ENCODE data around the gene INSYN1.

DNA sequence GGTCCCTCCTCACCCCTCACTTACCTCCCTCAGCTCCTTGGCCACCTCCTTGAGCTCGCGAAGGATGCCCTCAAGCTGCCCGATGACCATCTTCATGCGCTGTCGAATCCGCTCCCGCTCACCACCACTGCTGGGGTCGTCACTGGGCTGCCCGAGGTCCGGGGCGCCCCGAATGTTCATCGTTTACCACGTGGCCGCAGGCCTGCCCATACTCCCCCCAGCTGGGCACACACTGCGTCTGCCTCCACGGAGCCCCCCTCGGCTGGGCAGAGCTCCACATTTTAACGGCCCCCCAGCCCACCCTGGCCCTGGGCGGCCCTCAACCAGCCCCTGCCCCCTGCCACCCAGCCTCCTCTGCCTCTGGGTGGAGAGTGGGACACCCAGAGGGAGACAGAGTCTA, 2.2 kb downstream of the INSYN1 start:
- TF ChIP-seq ZNF530 (CRISPR knock-in tag; IDR thresholded peaks at IDR 0.05; ENCODE audit: low read depth), result no peak
- TF ChIP-seq, protein P1, sequence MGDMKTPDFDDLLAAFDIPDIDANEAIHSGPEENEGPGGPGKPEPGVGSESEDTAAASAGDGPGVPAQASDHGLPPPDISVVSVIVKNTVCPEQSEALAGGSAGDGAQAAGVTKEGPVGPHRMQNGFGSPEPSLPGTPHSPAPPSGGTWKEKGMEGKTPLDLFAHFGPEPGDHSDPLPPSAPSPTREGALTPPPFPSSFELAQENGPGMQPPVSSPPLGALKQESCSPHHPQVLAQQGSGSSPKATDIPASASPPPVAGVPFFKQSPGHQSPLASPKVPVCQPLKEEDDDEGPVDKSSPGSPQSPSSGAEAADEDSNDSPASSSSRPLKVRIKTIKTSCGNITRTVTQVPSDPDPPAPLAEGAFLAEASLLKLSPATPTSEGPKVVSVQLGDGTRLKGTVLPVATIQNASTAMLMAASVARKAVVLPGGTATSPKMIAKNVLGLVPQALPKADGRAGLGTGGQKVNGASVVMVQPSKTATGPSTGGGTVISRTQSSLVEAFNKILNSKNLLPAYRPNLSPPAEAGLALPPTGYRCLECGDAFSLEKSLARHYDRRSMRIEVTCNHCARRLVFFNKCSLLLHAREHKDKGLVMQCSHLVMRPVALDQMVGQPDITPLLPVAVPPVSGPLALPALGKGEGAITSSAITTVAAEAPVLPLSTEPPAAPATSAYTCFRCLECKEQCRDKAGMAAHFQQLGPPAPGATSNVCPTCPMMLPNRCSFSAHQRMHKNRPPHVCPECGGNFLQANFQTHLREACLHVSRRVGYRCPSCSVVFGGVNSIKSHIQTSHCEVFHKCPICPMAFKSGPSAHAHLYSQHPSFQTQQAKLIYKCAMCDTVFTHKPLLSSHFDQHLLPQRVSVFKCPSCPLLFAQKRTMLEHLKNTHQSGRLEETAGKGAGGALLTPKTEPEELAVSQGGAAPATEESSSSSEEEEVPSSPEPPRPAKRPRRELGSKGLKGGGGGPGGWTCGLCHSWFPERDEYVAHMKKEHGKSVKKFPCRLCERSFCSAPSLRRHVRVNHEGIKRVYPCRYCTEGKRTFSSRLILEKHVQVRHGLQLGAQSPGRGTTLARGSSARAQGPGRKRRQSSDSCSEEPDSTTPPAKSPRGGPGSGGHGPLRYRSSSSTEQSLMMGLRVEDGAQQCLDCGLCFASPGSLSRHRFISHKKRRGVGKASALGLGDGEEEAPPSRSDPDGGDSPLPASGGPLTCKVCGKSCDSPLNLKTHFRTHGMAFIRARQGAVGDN (CRISPR knock-in tag; IDR thresholded peaks at IDR 0.05), result no peak
- TF ChIP-seq IKZF4 (CRISPR knock-in tag; IDR thresholded peaks at IDR 0.05; ENCODE audit: borderline replicate concordance, low read depth, not compliant biosample characterization), result no peak
- TF ChIP-seq ZBTB3 (CRISPR knock-in tag; IDR thresholded peaks at IDR 0.05; ENCODE audit: borderline replicate concordance, low read depth), result no peak
- no peak for TF ChIP-seq ZBTB21 (CRISPR knock-in tag; IDR thresholded peaks at IDR 0.05)
- TF ChIP-seq ZNF549 (CRISPR knock-in tag; IDR thresholded peaks at IDR 0.05), result no peak
- TF ChIP-seq RFX5 (IDR thresholded peaks at IDR 0.05; ENCODE audit: low read depth, low read length), result no peak
- TF ChIP-seq, protein P2, sequence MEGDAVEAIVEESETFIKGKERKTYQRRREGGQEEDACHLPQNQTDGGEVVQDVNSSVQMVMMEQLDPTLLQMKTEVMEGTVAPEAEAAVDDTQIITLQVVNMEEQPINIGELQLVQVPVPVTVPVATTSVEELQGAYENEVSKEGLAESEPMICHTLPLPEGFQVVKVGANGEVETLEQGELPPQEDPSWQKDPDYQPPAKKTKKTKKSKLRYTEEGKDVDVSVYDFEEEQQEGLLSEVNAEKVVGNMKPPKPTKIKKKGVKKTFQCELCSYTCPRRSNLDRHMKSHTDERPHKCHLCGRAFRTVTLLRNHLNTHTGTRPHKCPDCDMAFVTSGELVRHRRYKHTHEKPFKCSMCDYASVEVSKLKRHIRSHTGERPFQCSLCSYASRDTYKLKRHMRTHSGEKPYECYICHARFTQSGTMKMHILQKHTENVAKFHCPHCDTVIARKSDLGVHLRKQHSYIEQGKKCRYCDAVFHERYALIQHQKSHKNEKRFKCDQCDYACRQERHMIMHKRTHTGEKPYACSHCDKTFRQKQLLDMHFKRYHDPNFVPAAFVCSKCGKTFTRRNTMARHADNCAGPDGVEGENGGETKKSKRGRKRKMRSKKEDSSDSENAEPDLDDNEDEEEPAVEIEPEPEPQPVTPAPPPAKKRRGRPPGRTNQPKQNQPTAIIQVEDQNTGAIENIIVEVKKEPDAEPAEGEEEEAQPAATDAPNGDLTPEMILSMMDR (CRISPR knock-in tag; IDR thresholded peaks at IDR 0.05), result no peak
- no peak for TF ChIP-seq ZNF639 (CRISPR knock-in tag; conservative IDR thresholded peaks at IDR 0.05)
- no peak for TF ChIP-seq ZNF17 (CRISPR knock-in tag; IDR thresholded peaks at IDR 0.05)
- TF ChIP-seq ZNF460 (CRISPR knock-in tag; IDR thresholded peaks at IDR 0.05; ENCODE audit: borderline replicate concordance), result no peak
- no peak for TF ChIP-seq REPIN1 (CRISPR knock-in tag; IDR thresholded peaks at IDR 0.05; ENCODE audit: borderline replicate concordance, low read depth)

All from HepG2 (cell line).